GM21515 (cell line): ENCODE data around the gene LRRC15.

Experiments
- ATAC-seq: cut with Tn5 transposase; IDR thresholded peaks from one replicate; pipeline ENCODE4 v1.9.1; 2021; ENCODE audit not compliant: unreplicated experiment

Gene LRRC15

GRCh38 chr3:194364652-194365434 lies 4.7 kb downstream of the LRRC15 start:
- no peak for ATAC-seq

DNA sequence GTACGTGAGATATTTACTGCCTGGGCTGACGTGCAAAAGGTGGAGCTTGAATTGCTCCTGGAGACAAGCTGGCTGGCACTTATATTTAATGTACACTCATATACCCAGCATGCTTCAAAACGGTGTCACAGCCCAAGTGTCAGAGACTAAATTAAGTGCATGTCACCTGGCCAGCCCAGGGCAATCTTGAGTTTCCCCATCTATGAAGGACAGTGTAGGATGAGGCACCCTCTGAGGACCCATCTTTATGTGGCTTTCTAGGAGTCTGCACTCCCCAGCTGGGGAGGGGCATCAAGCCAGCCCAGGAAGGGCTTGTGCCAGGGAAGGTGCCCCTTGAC lies 5.3 kb downstream of the LRRC15 start:
- no peak for ATAC-seq

- no peak for ATAC-seq
Measured at GRCh38 chr3:194360568-194360967, 9.0 kb downstream of the LRRC15 start.

DNA sequence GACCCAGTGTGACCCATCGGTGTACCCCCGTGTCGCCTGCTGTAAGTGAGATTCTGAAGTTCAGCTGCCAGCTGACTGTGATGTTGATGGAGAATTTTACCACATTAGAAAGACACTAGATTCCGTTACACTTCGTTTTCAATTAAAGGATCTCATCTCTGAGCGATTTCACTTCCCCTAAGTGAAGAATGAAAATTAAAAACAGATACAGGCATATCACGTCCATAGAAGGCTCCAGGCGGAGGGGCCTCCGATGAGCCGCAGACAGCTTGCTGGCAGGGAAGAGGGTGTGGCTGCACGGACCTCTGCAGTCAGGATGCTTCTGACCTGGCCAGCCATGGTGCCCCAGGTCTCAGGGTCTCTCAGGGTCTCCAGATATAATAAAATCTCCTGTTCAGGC lies 11.9 kb downstream of the LRRC15 start:
- no peak for ATAC-seq

DNA sequence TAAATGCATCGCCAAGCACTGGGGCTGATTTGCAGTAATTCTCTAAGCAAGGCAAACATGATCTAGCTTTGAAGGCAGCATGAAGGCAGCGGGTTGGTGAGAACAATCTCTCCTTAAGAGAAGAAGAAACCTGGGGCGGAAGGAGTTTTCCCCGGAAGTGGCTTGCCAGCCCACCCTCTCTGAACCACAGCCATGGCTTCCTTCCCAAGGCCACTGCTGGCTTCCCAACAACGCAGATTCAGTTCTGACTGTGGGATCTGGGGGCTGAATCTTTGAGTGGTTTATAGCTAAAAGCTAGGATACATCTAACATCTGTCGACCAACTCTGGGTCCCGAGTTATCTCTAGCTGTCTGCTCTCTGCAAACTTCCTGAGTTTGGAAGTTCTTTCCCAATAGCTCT lies 14.2 kb downstream of the LRRC15 start:
- ATAC-seq, result no peak

- ATAC-seq, result no peak
Measured at GRCh38 chr3:194354315-194354714, 15.2 kb downstream of the LRRC15 start.

GRCh38 chr3:194352667-194353246 lies 16.8 kb downstream of the LRRC15 start:
- ATAC-seq, result no peak

- ATAC-seq, result no peak
Measured at GRCh38 chr3:194351952-194352536, 17.5 kb downstream of the LRRC15 start.

DNA sequence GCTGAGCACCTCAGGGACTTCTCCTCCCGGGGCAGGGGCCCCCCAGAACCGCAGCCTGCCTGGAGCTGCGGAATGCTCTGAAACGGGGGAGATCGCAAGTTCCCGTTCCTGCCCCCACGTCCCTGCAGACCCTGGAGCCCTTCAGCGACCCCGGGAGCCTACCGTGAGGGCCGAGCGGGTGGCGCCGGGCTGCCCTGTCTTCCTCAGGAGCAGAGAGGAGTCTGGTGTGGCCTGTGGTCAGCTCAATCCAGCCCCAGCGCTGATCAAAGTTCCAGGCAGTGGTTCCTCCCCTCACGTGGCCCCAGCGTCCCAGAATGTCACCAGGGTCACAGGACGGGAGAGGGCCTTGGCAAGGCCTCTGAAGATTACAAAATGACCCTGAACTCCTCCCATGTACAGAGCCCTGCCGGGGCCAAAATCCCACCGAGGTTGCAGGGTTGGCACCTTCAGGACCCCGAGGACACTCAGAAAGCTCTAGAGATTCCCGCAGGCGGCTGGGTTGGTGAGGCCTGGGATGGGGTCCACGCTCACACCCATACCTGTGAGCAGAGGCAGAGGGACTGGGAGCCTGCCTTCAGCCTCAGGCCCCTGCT lies 18.4 kb downstream of the LRRC15 start, which contains the start of gene CPN2:
Gene CPN2, minus strand, starts transcription at position 249 of the 593 bp plus-strand sequence. CDS start 8,626 bp downstream, outside the sequence.
- no peak for ATAC-seq

DNA sequence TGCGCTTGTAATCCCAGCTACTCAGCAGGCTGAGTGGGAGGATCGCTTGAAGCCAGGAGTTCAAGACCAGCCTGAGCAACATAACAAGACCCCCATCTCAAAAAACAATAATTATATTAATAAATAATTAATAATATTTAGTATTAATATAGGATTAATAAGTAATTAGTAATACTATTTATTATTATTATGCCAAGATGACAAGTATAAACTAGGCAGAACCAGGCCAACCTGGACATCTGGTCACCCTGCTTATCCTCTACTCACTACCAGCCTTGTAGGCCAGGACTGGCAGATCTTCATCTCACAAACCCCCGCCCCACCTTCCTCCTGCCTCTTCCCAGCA lies 18.8 kb downstream of the LRRC15 start:
- ATAC-seq, result no peak

GRCh38 chr3:194348354-194348753 lies 21.2 kb downstream of the LRRC15 start:
- no peak for ATAC-seq

- no peak for ATAC-seq
Measured at GRCh38 chr3:194346621-194347020, 22.9 kb downstream of the LRRC15 start.

GRCh38 chr3:194346035-194346434 lies 23.5 kb downstream of the LRRC15 start:
- no peak for ATAC-seq

GRCh38 chr3:194344012-194344411 lies 25.5 kb downstream of the LRRC15 start:
- no peak for ATAC-seq

DNA sequence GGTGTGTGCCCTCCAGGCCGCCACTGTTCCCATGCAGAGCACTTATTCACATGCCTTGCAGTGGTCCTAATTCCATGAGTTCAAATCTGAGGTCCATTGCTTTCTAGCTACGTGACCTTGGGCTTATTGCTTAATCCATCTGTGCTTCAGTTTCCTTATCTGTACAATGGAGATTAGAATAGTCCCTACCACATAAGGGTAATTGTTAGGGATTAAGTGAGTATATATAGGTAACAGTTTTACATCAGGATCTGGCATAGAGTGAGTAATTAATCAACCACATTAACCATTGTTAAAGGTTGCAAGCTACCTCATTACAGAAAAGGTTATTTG lies 26.0 kb downstream of the LRRC15 start:
- ATAC-seq, result no peak

DNA sequence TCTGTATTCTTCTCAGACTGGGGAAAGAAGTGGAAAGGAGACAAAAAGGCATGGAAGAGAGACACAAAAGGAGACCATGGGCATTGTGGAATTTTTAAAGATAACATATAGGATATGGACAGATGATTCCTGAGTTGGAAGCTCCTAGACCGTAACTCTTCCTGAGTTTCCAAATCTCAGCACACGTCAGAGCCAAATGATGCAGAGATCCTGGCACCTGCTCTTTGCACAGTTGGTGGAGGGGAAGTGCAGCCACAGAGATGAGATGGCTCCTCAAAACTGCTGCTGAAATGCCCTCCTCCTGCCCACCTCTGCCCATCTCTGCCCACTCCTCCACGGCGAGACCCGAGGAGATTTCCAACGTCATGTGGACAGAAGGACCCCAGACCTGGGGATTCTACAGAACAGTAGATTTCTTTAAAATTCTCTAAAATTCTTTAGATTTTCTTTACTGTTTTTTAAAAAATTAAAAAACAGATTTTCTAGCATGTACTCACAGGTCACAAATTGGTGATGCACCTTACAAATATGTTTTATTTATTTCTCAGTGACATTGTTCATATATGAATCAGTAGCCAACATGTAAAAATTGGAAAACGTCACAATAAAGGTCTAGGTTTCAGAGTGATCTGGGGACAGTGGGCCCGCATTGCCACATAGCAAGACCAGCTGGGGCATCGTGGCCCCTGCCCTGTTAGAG lies 26.5 kb downstream of the LRRC15 start:
- ATAC-seq, result no peak

DNA sequence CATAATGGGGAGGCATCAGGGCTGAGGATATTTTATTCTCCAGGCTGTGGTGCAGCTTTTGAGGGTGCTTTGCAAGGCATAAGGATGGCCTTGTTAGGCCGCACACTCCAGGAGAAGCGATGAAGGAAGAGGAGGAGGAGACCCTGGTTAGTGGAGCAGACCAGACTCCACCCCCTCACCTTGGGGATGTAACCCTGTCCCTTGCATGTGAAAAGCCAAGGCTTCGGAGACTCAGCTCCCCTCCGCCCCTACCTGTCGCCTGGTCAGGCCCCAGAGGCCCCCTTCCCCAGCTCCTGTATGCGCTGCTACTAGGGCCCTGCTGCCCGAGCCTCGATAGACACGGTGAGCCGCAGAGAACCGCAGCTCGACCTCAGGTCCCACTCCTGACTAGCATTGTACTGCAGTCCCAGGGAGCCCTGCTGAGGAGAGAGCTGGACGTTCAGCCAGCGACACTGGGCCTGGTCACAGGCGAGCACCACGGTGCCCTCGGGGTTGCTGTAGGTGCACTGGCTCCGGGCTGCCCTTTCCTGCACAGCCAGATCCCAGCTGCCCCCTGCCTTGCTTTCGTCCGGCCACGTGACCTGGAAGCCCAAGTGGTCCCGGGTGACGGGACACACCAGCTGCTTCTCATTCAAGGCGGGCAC lies 28.7 kb downstream of the LRRC15 start:
- ATAC-seq, result no peak

GRCh38 chr3:194339840-194340239 lies 29.7 kb downstream of the LRRC15 start:
- ATAC-seq, result no peak

DNA sequence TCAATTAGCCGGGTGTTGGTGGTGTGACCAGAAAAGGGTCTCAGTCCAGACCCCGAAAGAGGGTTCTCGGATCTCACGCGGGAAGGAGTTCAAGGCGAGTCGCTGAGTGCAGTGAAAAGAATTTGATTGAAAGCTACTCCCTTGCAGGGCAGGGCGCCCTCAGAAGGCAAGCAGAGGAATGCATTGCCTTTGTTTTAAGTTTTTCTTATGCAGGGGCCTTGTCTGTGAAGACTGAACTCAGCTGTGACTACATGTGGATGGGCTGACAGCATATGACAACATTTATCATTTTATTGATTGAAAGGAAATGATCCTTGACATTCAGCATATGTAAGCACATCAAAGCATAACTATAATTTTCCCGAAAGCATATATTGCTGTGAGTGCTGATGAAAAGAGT lies 30.2 kb downstream of the LRRC15 start:
- no peak for ATAC-seq

DNA sequence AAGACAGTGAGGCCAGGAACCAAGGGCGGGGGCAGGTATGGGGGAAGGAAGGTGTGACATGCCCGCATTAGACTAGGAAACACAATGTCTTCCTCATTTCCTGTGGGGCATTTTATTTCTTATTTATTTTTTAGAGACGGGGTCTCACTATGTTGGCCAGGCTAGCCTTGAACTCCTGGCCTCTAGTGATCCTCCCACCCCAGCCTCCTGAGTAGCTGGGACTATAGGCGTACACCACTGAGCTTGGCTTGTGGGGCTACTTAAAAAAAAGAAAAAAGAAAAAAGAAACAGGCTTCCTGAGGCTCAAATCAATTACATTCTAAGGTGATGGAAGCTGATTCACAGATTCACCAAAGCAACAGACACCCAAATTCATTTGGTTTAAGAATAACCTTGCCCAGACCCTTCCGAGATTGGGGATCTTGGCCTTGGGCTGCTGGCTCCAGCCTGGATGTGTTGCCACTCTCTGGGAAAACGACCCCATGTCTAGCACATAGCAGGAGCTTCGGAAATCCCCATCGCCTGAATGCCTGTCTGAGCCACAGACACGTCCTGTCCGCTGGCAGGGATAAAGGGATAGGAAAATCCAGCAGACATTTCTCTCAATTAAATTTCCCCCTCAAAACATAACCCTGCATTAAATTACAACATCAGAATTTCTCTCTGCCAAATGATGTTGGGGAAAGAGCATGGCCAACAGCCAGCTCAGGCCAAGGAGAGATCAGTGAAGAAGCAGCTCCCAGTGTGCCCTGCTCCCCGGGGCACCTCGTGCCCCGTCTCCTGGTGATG lies 31.4 kb downstream of the LRRC15 start:
- ATAC-seq, result no peak
